ENCODE data around the gene CD2BP2.
"Not testable (repeated sequence)": the region's sequence is repeated elsewhere in the genome, so short reads cannot be mapped to it uniquely, and the experiment has no call there.

Gene CD2BP2

GRCh38 chr16:30346286-30346685 lies 8.8 kb downstream of the CD2BP2 start:
- in situ Hi-C loops (cut with MboI; ENCODE audit: low sequenced_read_pairs): no loop called here

GRCh38 chr16:30343491-30343820 lies 11.7 kb downstream of the CD2BP2 start:
- in situ Hi-C loops (cut with MboI; ENCODE audit: low sequenced_read_pairs): not testable (repeated sequence)

GRCh38 chr16:30342751-30343490 lies 12.2 kb downstream of the CD2BP2 start:
- in situ Hi-C loops (cut with MboI; ENCODE audit: low sequenced_read_pairs): no loop called here

- in situ Hi-C loops (cut with MboI; ENCODE audit: low sequenced_read_pairs): not testable (repeated sequence)
Measured at GRCh38 chr16:30341971-30342370, 13.1 kb downstream of the CD2BP2 start.

- in situ Hi-C loops (cut with MboI; ENCODE audit: low sequenced_read_pairs): no loop called here
Measured at GRCh38 chr16:30340621-30341020, 14.5 kb downstream of the CD2BP2 start.

- in situ Hi-C loops (cut with MboI; ENCODE audit: low sequenced_read_pairs): not testable (repeated sequence)
Measured at GRCh38 chr16:30338715-30339114, 16.4 kb downstream of the CD2BP2 start.

- in situ Hi-C loops (cut with MboI; ENCODE audit: low sequenced_read_pairs): not testable (repeated sequence)
Measured at GRCh38 chr16:30337964-30338357, 17.1 kb downstream of the CD2BP2 start.

- in situ Hi-C loops (cut with MboI; ENCODE audit: low sequenced_read_pairs): no loop called here
Measured at GRCh38 chr16:30335598-30336474, 19.3 kb downstream of the CD2BP2 start.

- in situ Hi-C loops (cut with MboI; ENCODE audit: low sequenced_read_pairs): not testable (repeated sequence)
Measured at GRCh38 chr16:30335028-30335597, 20.0 kb downstream of the CD2BP2 start.

GRCh38 chr16:30334473-30334989 lies 20.6 kb downstream of the CD2BP2 start:
- in situ Hi-C loops (cut with MboI; ENCODE audit: low sequenced_read_pairs): not testable (repeated sequence)

- in situ Hi-C loops (cut with MboI; ENCODE audit: low sequenced_read_pairs): not testable (repeated sequence)
Measured at GRCh38 chr16:30324220-30324619, 30.9 kb downstream of the CD2BP2 start.

GRCh38 chr16:30318647-30319046 lies 36.5 kb downstream of the CD2BP2 start:
- in situ Hi-C loops (cut with MboI; ENCODE audit: low sequenced_read_pairs): not testable (repeated sequence)

- in situ Hi-C loops (cut with MboI; ENCODE audit: low sequenced_read_pairs): not testable (repeated sequence)
Measured at GRCh38 chr16:30310937-30311336, 44.2 kb downstream of the CD2BP2 start.

- in situ Hi-C loops (cut with MboI; ENCODE audit: low sequenced_read_pairs): not testable (repeated sequence)
Measured at GRCh38 chr16:30309255-30309654, 45.9 kb downstream of the CD2BP2 start.
